Endodermal cell (in vitro differentiated cells): ENCODE results near the gene ANKK1. TPM values are rescaled to one million over a fixed set of nuclear protein-coding genes. Genes with fewer than 3 reads are reported as not detected.

Experiments
- DNase-seq: peaks from one replicate; pipeline ENCODE4 v3.0.0-alpha.2; 2017
- H3K27ac ChIP-seq: 2 replicates; pipeline ENCODE4 v1.5.1; 2013; ENCODE audit warnings: mild to moderate bottlenecking, low read depth, low read length, moderate library complexity
- H3K27me3 ChIP-seq: 2 replicates; pipeline ENCODE4 v1.6.1; 2013; ENCODE audit warnings: mild to moderate bottlenecking, low read length, moderate library complexity; ENCODE audit not compliant: insufficient read depth, control insufficient read depth, poor library complexity, severe bottlenecking
- H3K36me3 ChIP-seq: 2 replicates; pipeline ENCODE4 v1.7.0; 2013; ENCODE audit warnings: mild to moderate bottlenecking, low read length, moderate library complexity; ENCODE audit not compliant: control insufficient read depth, insufficient read depth
- H3K4me1 ChIP-seq: one replicate; pipeline ENCODE4 v1.7.0; 2013; ENCODE audit warnings: low read length; ENCODE audit not compliant: control insufficient read depth, insufficient read depth
- H3K4me3 ChIP-seq: 2 replicates; pipeline ENCODE4 v1.5.1; 2013; ENCODE audit warnings: mild to moderate bottlenecking, low read length, moderate library complexity
- H3K9ac ChIP-seq: 2 replicates; pipeline ENCODE4 v1.6.1; 2013; ENCODE audit warnings: mild to moderate bottlenecking, low read length, moderate library complexity; ENCODE audit not compliant: poor library complexity, severe bottlenecking; ENCODE audit errors: extremely low read depth
- H3K9me3 ChIP-seq: 2 replicates; pipeline ENCODE4 v1.6.1; 2013; ENCODE audit warnings: mild to moderate bottlenecking, low read length, moderate library complexity; ENCODE audit not compliant: control insufficient read depth
- H3K27ac Mint-ChIP-seq: 2 replicates; pipeline ENCODE4 v1.8.0; 2020; ENCODE audit warnings: mixed read lengths
- H3K27me3 Mint-ChIP-seq: 2 replicates; pipeline ENCODE4 v1.8.0; 2021; ENCODE audit warnings: mild to moderate bottlenecking, mixed read lengths; ENCODE audit not compliant: insufficient read depth
- H3K36me3 Mint-ChIP-seq: 2 replicates; pipeline ENCODE4 v1.8.0; 2020; ENCODE audit warnings: low read depth, mixed read lengths
- H3K4me1 Mint-ChIP-seq: 2 replicates; pipeline ENCODE4 v1.8.0; 2020; ENCODE audit warnings: mixed read lengths
- H3K4me3 Mint-ChIP-seq: 2 replicates; pipeline ENCODE4 v1.8.0; 2020; ENCODE audit warnings: mild to moderate bottlenecking, moderate library complexity, mixed read lengths
- H3K9me3 Mint-ChIP-seq: 2 replicates; pipeline ENCODE4 v1.8.0; 2020; ENCODE audit warnings: mild to moderate bottlenecking, mixed read lengths
- WGBS, 2 experiments: methylation state at CpG; one replicate each; pipeline versions ENCODE4 v1.1.5 to v1.1.7; 2013; ENCODE audit warnings: missing lambda C conversion rate in 2 of 2, mixed read lengths in 1 of 2; ENCODE audit not compliant: insufficient coverage in 1 of 2, insufficient read length in 1 of 2; 5-methylcytosine and 5-hydroxymethylcytosine counted together
- total RNA-seq, 2 donors: library from RNA; stranded (reverse); fragmentation: NEBNext Ultra II Directional in 1 of 2; extraction: Animal tissue kit (Norgen Biotek cat#: 25700) in 1 of 2; gene quantifications; 2 replicates in 1 of 2; 3 replicates in 1 of 2; pipeline ENCODE4 v1.2.1, GENCODE V29; 2021
- TF ChIP-seq, protein P1 (sequence below): fragments of 200-600 bp; sonication (generic); conservative IDR thresholded peaks from 2 replicates; pipeline ENCODE4 v1.5.0; 2021; ENCODE audit warnings: antibody characterized with exemption, mild to moderate bottlenecking

Gene ANKK1
- total RNA-seq, 2 donors from 2014 or later = not detected

DNA sequence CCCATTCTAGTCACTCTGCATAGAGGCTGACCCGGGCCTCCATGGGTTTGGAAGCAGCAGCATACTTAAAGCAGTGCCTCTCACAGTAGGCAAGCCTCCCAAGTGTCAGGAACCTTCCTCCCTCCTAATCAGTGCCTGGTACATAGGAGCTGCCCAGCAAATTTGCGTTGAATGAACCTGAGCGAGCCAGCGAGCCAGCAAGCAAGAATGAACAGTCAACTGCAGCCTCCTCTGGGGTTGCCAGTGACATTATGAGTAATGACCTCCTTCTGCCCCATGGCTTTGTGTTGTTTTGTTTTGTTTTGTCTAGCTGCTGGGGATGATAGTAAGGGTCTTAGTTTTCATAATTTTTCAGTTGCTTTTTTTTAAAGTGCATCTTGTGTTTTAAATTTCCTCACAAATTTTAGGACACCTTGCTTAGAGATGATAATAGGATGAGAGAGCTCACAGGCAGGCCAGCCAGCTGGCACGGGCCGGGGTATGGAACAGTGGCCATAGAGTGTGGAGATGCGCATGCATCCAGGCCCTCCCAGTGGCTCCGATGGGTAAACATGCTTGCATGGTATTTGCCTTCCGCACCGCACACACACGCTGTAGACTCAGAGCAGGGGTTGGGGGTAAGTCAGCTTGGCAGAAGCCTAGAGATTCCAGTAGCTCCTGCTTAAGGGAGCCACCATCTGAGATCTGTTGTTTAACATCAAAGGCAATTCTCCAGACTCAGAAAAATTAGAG lies 37.1 kb upstream of the ANKK1 start:
- Histone ChIP-seq H3K27ac (no peak overlapping the region), H3K4me3 (no peak overlapping the region), H3K4me1 (peaks cover 7% of the 10 kb centered on the region), H3K9ac (no peak overlapping the region), H3K36me3 (peaks cover 4% of the 10 kb centered on the region), H3K27me3 (no peaks in the 10 kb centered on the region), H3K9me3 (peaks cover 9% of the 10 kb centered on the region)
- Mint-ChIP-seq H3K4me1 (peaks cover 14% of the 10 kb centered on the region), H3K9me3 (no peaks in the 10 kb centered on the region), H3K27ac (no peak overlapping the region), H3K36me3 (peaks cover 15% of the 10 kb centered on the region), H3K27me3 (peaks cover 7% of the 10 kb centered on the region), H3K4me3 (no peak overlapping the region)
- DNase-seq = no peak
- TF ChIP-seq, protein P1, sequence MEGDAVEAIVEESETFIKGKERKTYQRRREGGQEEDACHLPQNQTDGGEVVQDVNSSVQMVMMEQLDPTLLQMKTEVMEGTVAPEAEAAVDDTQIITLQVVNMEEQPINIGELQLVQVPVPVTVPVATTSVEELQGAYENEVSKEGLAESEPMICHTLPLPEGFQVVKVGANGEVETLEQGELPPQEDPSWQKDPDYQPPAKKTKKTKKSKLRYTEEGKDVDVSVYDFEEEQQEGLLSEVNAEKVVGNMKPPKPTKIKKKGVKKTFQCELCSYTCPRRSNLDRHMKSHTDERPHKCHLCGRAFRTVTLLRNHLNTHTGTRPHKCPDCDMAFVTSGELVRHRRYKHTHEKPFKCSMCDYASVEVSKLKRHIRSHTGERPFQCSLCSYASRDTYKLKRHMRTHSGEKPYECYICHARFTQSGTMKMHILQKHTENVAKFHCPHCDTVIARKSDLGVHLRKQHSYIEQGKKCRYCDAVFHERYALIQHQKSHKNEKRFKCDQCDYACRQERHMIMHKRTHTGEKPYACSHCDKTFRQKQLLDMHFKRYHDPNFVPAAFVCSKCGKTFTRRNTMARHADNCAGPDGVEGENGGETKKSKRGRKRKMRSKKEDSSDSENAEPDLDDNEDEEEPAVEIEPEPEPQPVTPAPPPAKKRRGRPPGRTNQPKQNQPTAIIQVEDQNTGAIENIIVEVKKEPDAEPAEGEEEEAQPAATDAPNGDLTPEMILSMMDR = no peak
- 84 to 92% methylated on average over 4 to 11 of the region's 11 CpGs for WGBS, 2 experiments

DNA sequence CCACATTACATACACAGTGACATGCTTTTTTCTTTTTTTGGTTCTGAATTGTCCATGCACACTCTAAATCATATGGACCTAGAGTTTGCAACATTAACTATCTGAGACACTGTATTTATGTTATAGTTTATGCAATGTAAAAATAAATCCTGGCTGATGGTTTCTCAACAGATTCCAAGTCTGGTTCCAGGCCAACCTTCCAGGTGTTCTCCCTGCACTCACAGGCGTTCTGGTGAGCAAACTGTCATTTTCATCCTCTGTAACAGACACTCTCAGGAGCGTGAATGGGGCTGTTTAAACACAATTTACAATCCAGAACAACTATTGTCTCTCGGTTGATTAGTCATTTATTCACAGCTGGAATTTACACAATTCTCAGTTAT lies 36.5 kb upstream of the ANKK1 start:
- Mint-ChIP-seq H3K9me3 (peaks cover 5% of the 10 kb centered on the region), H3K4me1 (peaks cover 14% of the 10 kb centered on the region), H3K27me3 (peaks cover 7% of the 10 kb centered on the region), H3K4me3 (no peak overlapping the region), H3K27ac (no peak overlapping the region), H3K36me3 (peaks cover 19% of the 10 kb centered on the region)
- WGBS, 2 experiments = 78 to 81% methylated on average over 2 to 3 of the region's 3 CpGs
- no peak for DNase-seq
- no peak overlapping the region for H3K4me3 ChIP-seq
- H3K27ac ChIP-seq = no peak overlapping the region
- TF ChIP-seq, protein P1 = no peak
- peaks cover 7% of the 10 kb centered on the region for H3K4me1 ChIP-seq
- H3K9me3 ChIP-seq = peaks cover 15% of the 10 kb centered on the region
- no peaks in the 10 kb centered on the region for H3K27me3 ChIP-seq
- H3K9ac ChIP-seq = no peak overlapping the region
- peaks cover 4% of the 10 kb centered on the region for H3K36me3 ChIP-seq

DNA sequence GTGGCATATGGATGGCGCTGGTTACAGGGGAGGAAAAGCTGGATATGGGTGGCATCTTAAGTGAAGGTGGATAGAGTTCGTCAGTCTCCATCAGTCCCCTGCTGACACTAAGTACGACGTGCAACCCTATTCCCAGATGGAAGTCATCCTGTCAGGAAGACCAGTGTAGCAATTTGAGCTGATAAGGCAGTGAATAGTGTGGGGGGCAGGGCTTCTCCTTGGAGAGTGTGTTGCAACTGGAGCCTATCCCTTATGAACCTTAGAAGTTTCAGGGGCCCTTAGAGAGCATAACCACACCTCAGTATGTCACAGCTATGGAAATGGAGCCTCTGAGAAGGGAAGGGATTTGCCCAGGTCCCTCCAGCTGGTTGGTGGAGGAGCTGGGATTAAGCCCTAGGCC lies 36.1 kb upstream of the ANKK1 start:
- TF ChIP-seq, protein P1 = no peak
- 83 to 93% methylated on average over 4 of the region's 4 CpGs for WGBS, 2 experiments
- H3K9me3 Mint-ChIP-seq = peaks cover 6% of the 10 kb centered on the region
- peaks cover 14% of the 10 kb centered on the region for H3K4me1 Mint-ChIP-seq
- Histone ChIP-seq H3K9me3 (peaks cover 19% of the 10 kb centered on the region), H3K27ac (no peak overlapping the region), H3K27me3 (no peaks in the 10 kb centered on the region), H3K4me1 (peaks cover 7% of the 10 kb centered on the region), H3K36me3 (peaks cover 4% of the 10 kb centered on the region), H3K9ac (no peak overlapping the region), H3K4me3 (no peak overlapping the region)
- H3K27ac Mint-ChIP-seq = no peak overlapping the region
- peaks cover 23% of the 10 kb centered on the region for H3K36me3 Mint-ChIP-seq
- H3K27me3 Mint-ChIP-seq = peaks cover 7% of the 10 kb centered on the region
- H3K4me3 Mint-ChIP-seq = no peak overlapping the region
- no peak for DNase-seq
